HG02970 (cell line): ENCODE data around the gene ADI1.
"Not testable (repeated sequence)": the region's sequence is repeated elsewhere in the genome, so short reads cannot be mapped to it uniquely, and the experiment has no call there.

Source experiments
- ATAC-seq: cut with Tn5 transposase; IDR thresholded peaks from one replicate; pipeline ENCODE4 v1.9.1; 2021; ENCODE audit warnings: mild to moderate bottlenecking, moderate library complexity, moderate number of reproducible peaks; ENCODE audit not compliant: unreplicated experiment, low FRiP score

ADI1 gene

GRCh38 chr2:3532941-3533340, 13.6 kb upstream of the ADI1 start:
- no peak for ATAC-seq

- ATAC-seq: no peak
Observed at GRCh38 chr2:3529316-3530025, 10.1 kb upstream of the ADI1 start.

GRCh38 chr2:3527886-3528785, 8.8 kb upstream of the ADI1 start:
- ATAC-seq: no peak

GRCh38 chr2:3526871-3527270, 7.5 kb upstream of the ADI1 start:
- ATAC-seq: no peak

DNA sequence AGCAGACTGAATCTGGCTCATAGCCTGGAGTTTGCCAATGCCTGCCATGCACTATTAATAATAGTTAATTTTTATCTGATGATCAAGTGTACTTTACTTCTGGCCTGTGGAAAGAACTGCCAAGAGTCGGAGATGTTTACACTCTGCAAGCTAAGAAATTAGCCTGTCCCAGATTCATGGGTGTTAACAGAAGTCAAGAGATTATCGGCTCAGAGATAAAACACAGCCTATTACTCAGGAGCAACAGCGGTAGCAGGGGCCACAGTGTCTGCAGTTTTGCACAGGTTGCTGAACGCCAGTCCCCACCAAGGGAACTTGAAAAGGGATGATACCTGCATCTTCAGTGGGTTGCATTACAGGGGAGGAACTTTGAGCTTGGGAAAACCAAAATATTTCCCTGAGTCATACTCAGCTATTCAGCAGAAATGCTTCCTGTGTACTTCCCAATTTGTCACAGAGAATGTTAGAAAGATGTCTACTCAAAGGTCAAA, 4.3 kb upstream of the ADI1 start:
- ATAC-seq: no peak

DNA sequence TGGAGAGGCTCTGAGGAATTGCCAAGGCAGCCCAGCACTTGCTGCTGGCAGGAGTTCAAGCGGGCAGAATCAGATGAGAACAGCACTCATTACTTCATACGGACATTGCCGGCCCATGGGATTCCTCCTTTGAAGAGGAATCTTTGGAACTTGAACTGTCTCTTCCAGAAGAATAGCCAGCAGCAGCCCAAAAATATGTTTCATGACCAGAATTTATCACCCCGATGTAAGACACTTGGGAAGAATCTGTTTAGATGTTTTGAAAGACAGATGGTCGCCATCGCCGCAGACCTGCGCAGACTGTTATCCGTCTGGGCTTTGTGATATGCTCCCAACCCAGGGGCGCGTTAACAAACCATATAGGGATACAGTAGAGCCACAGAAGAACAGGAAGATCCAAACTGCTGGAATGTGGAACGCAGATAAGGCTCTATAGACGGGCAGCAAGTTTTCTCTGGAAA, 3.7 kb upstream of the ADI1 start:
- no peak for ATAC-seq

- no peak for ATAC-seq
Observed at GRCh38 chr2:3520591-3520990, 1.3 kb upstream of the ADI1 start.

DNA sequence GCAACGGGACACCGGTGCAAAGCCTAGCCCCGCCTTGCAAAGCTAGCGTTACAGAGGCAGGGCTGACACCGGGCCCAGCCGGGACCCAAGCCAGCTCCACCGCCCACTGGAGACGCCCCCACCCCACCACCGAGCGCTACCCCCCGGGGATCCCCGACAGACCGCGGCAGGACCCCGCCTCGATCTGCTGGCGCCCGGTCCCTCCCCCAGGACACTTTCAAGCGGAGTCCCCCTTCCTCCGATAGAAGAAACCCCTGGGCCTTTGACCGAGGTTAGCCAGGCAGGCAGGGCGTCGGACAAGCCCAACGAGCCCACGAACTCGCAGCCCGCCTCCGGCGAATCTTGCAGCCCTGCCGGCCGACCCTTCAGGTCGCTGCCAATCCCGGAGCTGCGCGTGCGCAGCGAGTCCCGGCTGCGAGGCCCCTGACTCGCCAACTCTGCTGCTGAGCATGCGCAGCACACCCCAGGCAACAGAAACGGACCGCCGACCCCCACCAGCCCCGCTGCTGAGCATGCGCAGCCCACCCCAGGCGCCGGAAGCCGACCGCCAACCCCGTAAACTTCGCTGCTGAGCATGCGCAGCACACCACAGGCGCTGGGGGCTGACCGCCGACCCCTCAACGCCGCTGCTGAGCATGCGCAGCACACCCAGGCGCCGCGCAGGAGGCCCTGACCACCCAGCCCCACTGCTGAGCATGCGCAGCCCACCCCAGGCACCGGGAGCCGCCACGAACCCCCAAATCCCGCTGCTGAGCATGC, 656 bp downstream of the ADI1 start:
- ATAC-seq: peak; percentile 93

- ATAC-seq: no peak
Observed at GRCh38 chr2:3517948-3518495, 1.3 kb downstream of the ADI1 start.

DNA sequence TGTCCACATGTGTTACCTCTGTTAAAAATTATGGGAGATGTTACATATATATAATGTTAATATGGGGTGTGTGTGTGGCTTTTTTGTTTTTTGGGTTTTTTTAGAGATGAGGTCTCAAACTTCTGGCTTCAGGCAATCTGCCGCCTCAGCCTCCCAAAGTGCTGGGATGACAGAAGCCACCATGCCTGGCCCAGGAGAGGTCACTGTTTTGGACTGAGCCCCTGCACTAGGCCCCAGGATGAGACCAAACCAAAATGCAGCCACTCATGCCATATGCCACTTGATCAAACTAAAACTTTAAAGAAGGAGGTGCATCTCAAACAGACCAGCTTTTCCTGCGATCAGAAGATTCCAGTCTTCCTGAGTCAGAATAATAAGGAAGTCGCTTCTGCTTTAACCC, 2.5 kb downstream of the ADI1 start:
- ATAC-seq: no peak

GRCh38 chr2:3515438-3515837, 3.9 kb downstream of the ADI1 start:
- not testable (repeated sequence) for ATAC-seq

DNA sequence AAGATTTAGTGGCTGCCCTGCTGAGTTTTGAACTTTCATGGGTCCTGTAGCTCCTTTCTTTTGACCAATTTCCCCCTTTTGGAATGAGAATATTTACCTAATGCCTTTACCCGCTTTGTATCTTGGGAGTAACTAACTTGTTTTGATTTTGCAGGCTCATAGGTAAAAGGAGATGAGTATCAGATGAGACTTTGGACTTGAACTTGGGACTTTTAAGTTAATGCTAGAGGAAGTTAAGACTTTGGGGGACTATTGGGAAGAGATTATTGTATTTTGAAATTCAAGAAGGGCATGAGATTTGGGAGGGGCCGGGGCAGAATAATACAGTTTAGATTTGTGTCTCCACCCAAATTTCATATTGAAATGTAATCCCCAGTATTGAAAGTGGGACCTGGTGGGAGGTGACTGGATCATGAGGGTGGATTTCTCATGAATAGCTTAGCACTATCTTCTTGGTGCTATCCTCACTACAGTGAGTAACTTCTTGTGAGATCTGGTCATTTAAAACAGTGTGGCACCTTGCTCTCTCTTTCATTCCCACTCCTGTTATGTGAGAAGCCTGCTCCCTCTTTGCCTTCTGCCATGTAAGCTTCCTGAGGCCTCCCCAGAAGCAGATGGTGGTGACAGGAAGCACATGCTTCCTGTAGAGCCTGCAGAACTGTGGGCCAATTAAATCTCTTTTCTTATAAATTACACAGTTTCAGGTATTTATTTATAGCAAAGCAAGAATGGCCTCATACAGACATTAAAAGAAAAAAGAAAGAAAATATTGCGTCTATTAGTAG, 6.1 kb downstream of the ADI1 start:
- ATAC-seq: no peak

DNA sequence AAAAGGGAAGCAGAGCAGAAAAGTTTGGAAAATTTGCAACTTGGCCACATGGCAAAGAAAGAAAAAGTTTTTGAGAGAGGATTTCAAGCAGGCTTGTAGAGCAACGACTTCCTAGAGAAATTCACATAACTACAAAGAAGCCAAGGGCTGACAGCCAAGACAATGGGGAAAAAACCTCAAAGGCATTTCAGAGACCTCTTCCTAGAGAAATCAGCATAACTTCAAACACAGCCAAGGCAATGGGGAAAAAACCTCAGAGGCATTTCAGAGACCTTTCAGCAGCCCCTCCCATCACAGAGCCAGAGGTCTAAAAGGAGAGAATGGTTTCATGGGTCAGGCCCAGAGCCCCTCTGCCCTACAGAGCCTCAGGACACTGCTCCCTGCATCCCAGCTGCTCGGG, 7.2 kb downstream of the ADI1 start:
- ATAC-seq: no peak

DNA sequence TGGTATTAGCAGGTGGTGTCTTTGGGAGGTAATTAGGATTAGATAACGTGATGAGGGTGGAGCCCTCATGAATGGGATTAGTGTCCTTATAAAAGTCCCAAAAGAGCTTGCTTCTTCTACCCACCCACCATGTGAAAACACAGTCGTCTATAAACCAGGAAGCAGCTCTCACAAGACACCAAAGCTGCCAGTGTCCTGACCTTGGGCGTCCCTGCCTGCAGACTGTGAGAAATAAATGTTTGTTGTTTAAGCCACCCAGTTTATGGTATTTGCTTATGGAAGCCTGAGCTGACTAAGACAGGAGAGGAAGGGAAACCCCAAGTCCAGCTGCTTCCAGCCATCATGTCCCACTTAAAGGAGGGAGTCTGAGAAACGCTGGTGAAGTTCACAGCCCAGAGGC, 13.6 kb downstream of the ADI1 start:
- ATAC-seq: no peak

- no peak for ATAC-seq
Observed at GRCh38 chr2:3504741-3505140, 14.6 kb downstream of the ADI1 start.

DNA sequence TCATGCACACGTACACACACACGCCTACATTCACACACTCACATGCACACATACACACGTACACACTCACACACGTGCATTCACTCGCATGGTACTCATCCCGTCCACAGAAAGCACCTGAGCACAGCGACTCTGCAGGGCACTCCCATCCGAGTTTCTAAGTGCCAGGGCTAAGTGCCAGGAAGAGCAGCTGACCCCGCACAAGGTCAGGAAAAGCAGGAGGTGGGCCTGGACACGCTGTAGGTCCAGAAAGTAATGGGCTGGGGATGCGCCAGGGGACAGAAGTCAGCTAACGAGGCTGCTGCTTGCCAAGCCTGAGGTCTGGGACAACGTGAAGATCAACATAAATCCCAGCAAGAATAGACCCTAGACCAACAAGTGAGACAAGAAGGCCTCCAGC, 15.8 kb downstream of the ADI1 start:
- no peak for ATAC-seq

GRCh38 chr2:3503046-3503445, 16.3 kb downstream of the ADI1 start:
- ATAC-seq: no peak

GRCh38 chr2:3500326-3500899, 18.9 kb downstream of the ADI1 start:
- ATAC-seq: no peak

- no peak for ATAC-seq
Observed at GRCh38 chr2:3498783-3499394, 20.4 kb downstream of the ADI1 start.
